ENCODE results near the gene NCLN. TPM values are rescaled to one million over a fixed set of nuclear protein-coding genes. Genes with fewer than 3 reads are reported as not detected.
A peak's percentile ranks its signal among the peaks of the same experiment; 100 is the strongest.
"Not testable (repeated sequence)": the region's sequence is repeated elsewhere in the genome, so short reads cannot be mapped to it uniquely, and the experiment has no call there.

The NCLN gene
- total RNA-seq, 2 donors from 2014 or later = 29.4 to 40.4 TPM

- no peak overlapping the region for H3K27ac ChIP-seq
- H3K9me3 ChIP-seq = no peaks in the 10 kb centered on the region
- no peaks in the 10 kb centered on the region for H3K36me3 ChIP-seq
- no peak overlapping the region for H3K4me3 ChIP-seq
- no peaks in the 10 kb centered on the region for H3K4me1 ChIP-seq (ENCODE audit: control insufficient read depth in 1 of 2, low read depth in 2 of 2)
- DNase-seq (ENCODE audit: low spot score) (no peak), ATAC-seq (ENCODE audit: insufficient number of reproducible peaks, low FRiP score, low read depth) (no peak)
- no peaks in the 10 kb centered on the region for H3K27me3 ChIP-seq (replicated peaks; ENCODE audit: insufficient read depth)
- peak; percentile 90 for TF ChIP-seq CTCF (IDR thresholded peaks at IDR 0.05)
Measured at GRCh38 chr19:3163230-3163886, 22.4 kb upstream of the NCLN start.

- H3K27ac ChIP-seq = no peak overlapping the region
- no peak for TF ChIP-seq CTCF (IDR thresholded peaks at IDR 0.05)
- no peak overlapping the region for H3K4me3 ChIP-seq
- ATAC-seq (ENCODE audit: insufficient number of reproducible peaks, low FRiP score, low read depth) = no peak
- no peaks in the 10 kb centered on the region for H3K9me3 ChIP-seq
- DNase-seq (ENCODE audit: low spot score) = no peak
- H3K27me3 ChIP-seq (replicated peaks; ENCODE audit: insufficient read depth) = no peaks in the 10 kb centered on the region
- no peaks in the 10 kb centered on the region for H3K4me1 ChIP-seq (ENCODE audit: control insufficient read depth in 1 of 2, low read depth in 2 of 2)
- H3K36me3 ChIP-seq = no peaks in the 10 kb centered on the region
Measured at GRCh38 chr19:3163943-3164342, 21.8 kb upstream of the NCLN start.

GRCh38 chr19:3167533-3168272 is 18.0 kb upstream of the NCLN start:
- H3K27me3 ChIP-seq (replicated peaks; ENCODE audit: insufficient read depth) = no peaks in the 10 kb centered on the region
- DNase-seq (ENCODE audit: low spot score) = no peak
- H3K4me1 ChIP-seq (ENCODE audit: control insufficient read depth in 1 of 2, low read depth in 2 of 2) = no peaks in the 10 kb centered on the region
- H3K4me3 ChIP-seq = no peak overlapping the region
- H3K27ac ChIP-seq = no peak overlapping the region
- no peak for ATAC-seq (ENCODE audit: insufficient number of reproducible peaks, low FRiP score, low read depth)
- H3K9me3 ChIP-seq = no peaks in the 10 kb centered on the region
- no peaks in the 10 kb centered on the region for H3K36me3 ChIP-seq
- TF ChIP-seq CTCF (IDR thresholded peaks at IDR 0.05) = no peak

- no peak overlapping the region for H3K4me3 ChIP-seq
- H3K4me1 ChIP-seq (ENCODE audit: control insufficient read depth in 1 of 2, low read depth in 2 of 2) = no peaks in the 10 kb centered on the region
- no peak overlapping the region for H3K27ac ChIP-seq
- no peak for ATAC-seq (ENCODE audit: insufficient number of reproducible peaks, low FRiP score, low read depth)
- no peaks in the 10 kb centered on the region for H3K36me3 ChIP-seq
- H3K27me3 ChIP-seq (replicated peaks; ENCODE audit: insufficient read depth) = no peaks in the 10 kb centered on the region
- H3K9me3 ChIP-seq = no peaks in the 10 kb centered on the region
- DNase-seq (ENCODE audit: low spot score) = no peak
- TF ChIP-seq CTCF (IDR thresholded peaks at IDR 0.05) = no peak
Measured at GRCh38 chr19:3171894-3172672, 13.6 kb upstream of the NCLN start.

- not testable (repeated sequence) for H3K27ac ChIP-seq, H3K36me3 ChIP-seq
Measured at GRCh38 chr19:3172673-3173000, 13.1 kb upstream of the NCLN start.

More at GRCh38 chr19:3172673-3173000, 13.1 kb upstream of the NCLN start:
- not testable (repeated sequence) for H3K4me1 ChIP-seq (ENCODE audit: control insufficient read depth in 1 of 2, low read depth in 2 of 2); H3K27me3 ChIP-seq (replicated peaks; ENCODE audit: insufficient read depth); ATAC-seq (ENCODE audit: insufficient number of reproducible peaks, low FRiP score, low read depth); DNase-seq (ENCODE audit: low spot score); H3K9me3 ChIP-seq; H3K4me3 ChIP-seq
